GM12878 (cell line): ENCODE measurements around the gene PTPRM. TPM values are rescaled to one million over a fixed set of nuclear protein-coding genes. Genes with fewer than 3 reads are reported as not detected.

ENCODE experiments used
- ATAC-seq: fragments of 200-7000 bp; cut with Tn5 transposase; 3 replicates; pipeline ENCODE4 v1.9.1; 2020; ENCODE audit warnings: mild to moderate bottlenecking, moderate library complexity
- BruUV-seq: library from RNA; stranded (reverse); fragments of 400-500 nt; replicated peaks from 2 replicates; lab custom pipeline; 2021; lab: Mats Ljungman, UMichigan
- CTCF ChIA-PET: fragments of 300-600 bp; sonication (Branson Sonifier 250); formaldehyde crosslinking; extraction: SDS; loops from one replicate; lab custom pipeline; 2021; ENCODE audit warnings: inconsistent platforms; lab: Yijun Ruan, JAX
- POLR2A ChIA-PET: fragments of 350-600 bp; formaldehyde crosslinking; extraction: SDS; loops from one replicate; lab custom pipeline; 2021; ENCODE audit warnings: inconsistent platforms; lab: Charles Lee
- RAD21 ChIA-PET: fragments of 300-600 bp; sonication (Branson Sonifier 250); formaldehyde crosslinking; loops from one replicate; lab custom pipeline; 2023; ENCODE audit warnings: antibody characterized with exemption; ENCODE audit not compliant: unreplicated experiment; lab: Charles Lee
- SMC1A ChIA-PET: fragments of 300-600 bp; sonication (Branson Sonifier 250); formaldehyde crosslinking; loops from one replicate; lab custom pipeline; 2023; ENCODE audit not compliant: unreplicated experiment, uncharacterized antibody; lab: Charles Lee
- DNase-seq: peaks from one replicate; pipeline ENCODE4 v3.0.0-alpha.2; 2011; ENCODE audit warnings: low read depth, low spot score
- FAIRE-seq: peaks from 3 replicates; lab custom pipeline; 2011; peaks lifted over from hg19 to GRCh38; lab: Jason Lieb, UNC
- H2AFZ ChIP-seq: 2 replicates; pipeline ENCODE4 v1.6.0; 2011; ENCODE audit warnings: low read depth, low read length, control low read depth; ENCODE audit not compliant: control insufficient read depth
- H3K27ac ChIP-seq: 2 replicates; pipeline ENCODE4 v1.5.1; 2011; ENCODE audit warnings: control low read depth; ENCODE audit not compliant: control insufficient read depth, insufficient read depth
- H3K27me3 ChIP-seq, 2 experiments: replicated peaks in 1 of 2; 2 replicates each; pipeline versions ENCODE4 v1.6.0 to v1.6.1; 2011; ENCODE audit warnings: low read length in 1 of 2; ENCODE audit not compliant: control insufficient read depth in 2 of 2, insufficient read depth in 2 of 2
- H3K36me3 ChIP-seq, 2 experiments: 2 replicates each; pipeline ENCODE4 v1.5.1; 2011; ENCODE audit warnings: low read length in 1 of 2; ENCODE audit not compliant: control insufficient read depth in 2 of 2, insufficient read depth in 2 of 2
- H3K4me1 ChIP-seq: 2 replicates; pipeline ENCODE4 v1.6.1; 2011; ENCODE audit warnings: mild to moderate bottlenecking, low read length, moderate library complexity, mixed read lengths; ENCODE audit not compliant: control insufficient read depth, insufficient read depth
- H3K4me2 ChIP-seq: 2 replicates; pipeline ENCODE4 v1.6.0; 2011; ENCODE audit warnings: control low read depth; ENCODE audit not compliant: control insufficient read depth, insufficient read depth
- H3K4me3 ChIP-seq: fragments of 200-600 bp; sonication (generic); 2 replicates; pipeline ENCODE4 v1.5.1; 2016
- H3K79me2 ChIP-seq: 2 replicates; pipeline ENCODE4 v1.6.0; 2011; ENCODE audit warnings: low read length; ENCODE audit not compliant: control insufficient read depth, insufficient read depth
- H3K9ac ChIP-seq: 2 replicates; pipeline ENCODE4 v1.8.0; 2011; ENCODE audit warnings: low read length, control low read depth, mixed read lengths; ENCODE audit not compliant: control insufficient read depth, insufficient read depth
- H3K9me3 ChIP-seq: replicated peaks from 3 replicates; pipeline ENCODE4 v1.5.1; 2011; ENCODE audit warnings: mild to moderate bottlenecking, low read length; ENCODE audit not compliant: control insufficient read depth, insufficient read depth
- H4K20me1 ChIP-seq: 2 replicates; pipeline ENCODE4 v1.6.0; 2011; ENCODE audit not compliant: control insufficient read depth, insufficient read depth
- CREB1 ChIP-seq: IDR thresholded peaks from 2 replicates; pipeline ENCODE4 v1.6.1; 2012; ENCODE audit warnings: low read depth, mild to moderate bottlenecking, inconsistent platforms
- FOXK2 ChIP-seq: fragments of 450-650 bp; IDR thresholded peaks from 2 replicates; pipeline ENCODE4 v1.6.1; 2017; ENCODE audit warnings: mild to moderate bottlenecking, moderate library complexity
- NR2C2 ChIP-seq: IDR thresholded peaks from 2 replicates; pipeline ENCODE4 v1.6.1; 2011; ENCODE audit warnings: borderline replicate concordance, low read depth; ENCODE audit not compliant: control insufficient read depth, insufficient read length
- SMARCA5 ChIP-seq: fragments of 450-650 bp; IDR thresholded peaks from 2 replicates; pipeline ENCODE4 v1.6.1; 2017; ENCODE audit warnings: mild to moderate bottlenecking
- SREBF2 ChIP-seq: IDR thresholded peaks from 2 replicates; pipeline ENCODE4 v1.6.1; 2012; ENCODE audit warnings: mild to moderate bottlenecking, low read length
- TAF1 ChIP-seq: IDR thresholded peaks from 2 replicates; pipeline ENCODE4 v1.6.1; 2011; ENCODE audit warnings: mild to moderate bottlenecking, low read depth, low read length, borderline replicate concordance
- ZNF217 ChIP-seq: fragments of 450-650 bp; IDR thresholded peaks from 2 replicates; pipeline ENCODE4 v1.6.1; 2017; ENCODE audit warnings: antibody characterized with exemption, mild to moderate bottlenecking
- ZNF274 ChIP-seq: IDR thresholded peaks from one replicate; pipeline ENCODE4 v1.8.0; 2011; ENCODE audit not compliant: insufficient read length, insufficient read depth
- WGBS: methylation state at CpG from one replicate; pipeline ENCODE4 v1.1.6; 2016; ENCODE audit warnings: low lambda C conversion rate; ENCODE audit not compliant: insufficient replicate concordance, insufficient coverage; ENCODE audit errors: missing lambda C conversion rate; 5-methylcytosine and 5-hydroxymethylcytosine counted together
- in situ Hi-C: fragments of 300-500 bp; cut with MboI; formaldehyde crosslinking; loops from 9 replicates; pipeline ENCODE4 v1.14.3; 2018; ENCODE audit warnings: mixed read lengths
- intact Hi-C: fragments of 100-400 bp; cut with micrococcal nuclease; formaldehyde crosslinking; loops from one replicate; pipeline ENCODE4 v1.14.2; 2022; ENCODE audit not compliant: unreplicated experiment
- polyA plus RNA-seq, 11 experiments: library from polyadenylated mRNA; depleted of rRNA in 4 of 11; unstranded in 6 of 11; stranded (reverse) in 5 of 11; fragments of >200 nt; fragmentation: Nextera tagmentation in 4 of 11; fragmentation: Illumina TruSeq in 1 of 11; extraction: Ambion mirVana in 4 of 11; extraction: Trizol in 1 of 11; gene quantifications; 1 replicate in 1 of 11; 2 replicates in 10 of 11; pipeline versions ENCODE4 v1.2.1 to v1.2.3, GENCODE V29; 2011 to 2016; ENCODE audit warnings: inconsistent platforms in 2 of 11, missing spikeins in 2 of 11, low read depth in 1 of 11
- total RNA-seq, 4 experiments: library from RNA; depleted of rRNA in 3 of 4; stranded (reverse); fragments of >200 nt in 3 of 4; fragmentation: Illumina TruSeq in 1 of 4; extraction: Trizol in 1 of 4; gene quantifications; 2 replicates each; pipeline versions ENCODE4 v1.2.1 to v1.2.3, GENCODE V29; 2013 to 2021
- TF ChIP-seq, protein P1 (sequence below): fragments of 450-650 bp; IDR thresholded peaks from 2 replicates; pipeline ENCODE4 v1.6.1; 2017; ENCODE audit warnings: low read depth, mild to moderate bottlenecking, moderate library complexity
- TF ChIP-seq, protein P2 (sequence below): fragments of 450-650 bp; IDR thresholded peaks from 2 replicates; pipeline ENCODE4 v1.6.1; 2017; ENCODE audit warnings: mild to moderate bottlenecking, moderate library complexity

PTPRM gene
- total and polyA plus RNA-seq, 10 of the 15 experiments (the other 5 are each of a cell fraction or from before 2014, with no cell fraction given), result 0.07 to 22.6 (median 0.60) TPM

DNA sequence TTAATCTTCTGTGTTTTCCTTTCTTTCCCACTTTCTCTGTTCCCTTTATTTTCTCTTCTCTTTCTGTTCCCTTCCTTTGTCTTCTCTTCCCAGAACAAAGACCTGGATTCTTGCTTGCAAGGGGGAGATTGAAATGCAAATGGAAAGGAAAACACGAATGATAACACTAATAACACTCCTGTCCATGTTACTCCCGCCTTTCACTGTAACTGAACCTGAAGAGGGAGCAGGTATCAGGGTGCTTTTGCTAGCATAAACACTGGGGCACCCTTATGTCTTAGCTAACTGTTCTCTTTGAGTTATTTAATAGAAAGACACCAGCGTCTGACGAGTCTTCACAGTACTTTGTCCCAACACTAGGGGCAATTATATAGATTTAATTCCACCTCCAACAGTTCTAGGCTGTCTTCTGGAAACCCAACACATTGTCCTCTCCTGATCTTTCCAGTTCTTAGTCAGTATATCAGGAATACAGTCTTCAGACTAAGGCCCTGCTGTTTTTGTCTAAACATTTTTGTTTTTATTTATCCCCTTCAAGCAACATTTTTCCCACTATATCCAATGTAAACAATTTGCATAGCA, 99.2 kb downstream of the PTPRM start:
- ChIA-PET POLR2A (no interaction called here), RAD21 (no interaction called here), CTCF (no interaction called here), SMC1A (no interaction called here)
- TF ChIP-seq FOXK2 (no peak), ZNF217 (no peak), TAF1 (no peak), SMARCA5 (no peak), NR2C2 (no peak), ZNF274 (no peak), CREB1 (no peak), SREBF2 (no peak)
- TF ChIP-seq, protein P1, sequence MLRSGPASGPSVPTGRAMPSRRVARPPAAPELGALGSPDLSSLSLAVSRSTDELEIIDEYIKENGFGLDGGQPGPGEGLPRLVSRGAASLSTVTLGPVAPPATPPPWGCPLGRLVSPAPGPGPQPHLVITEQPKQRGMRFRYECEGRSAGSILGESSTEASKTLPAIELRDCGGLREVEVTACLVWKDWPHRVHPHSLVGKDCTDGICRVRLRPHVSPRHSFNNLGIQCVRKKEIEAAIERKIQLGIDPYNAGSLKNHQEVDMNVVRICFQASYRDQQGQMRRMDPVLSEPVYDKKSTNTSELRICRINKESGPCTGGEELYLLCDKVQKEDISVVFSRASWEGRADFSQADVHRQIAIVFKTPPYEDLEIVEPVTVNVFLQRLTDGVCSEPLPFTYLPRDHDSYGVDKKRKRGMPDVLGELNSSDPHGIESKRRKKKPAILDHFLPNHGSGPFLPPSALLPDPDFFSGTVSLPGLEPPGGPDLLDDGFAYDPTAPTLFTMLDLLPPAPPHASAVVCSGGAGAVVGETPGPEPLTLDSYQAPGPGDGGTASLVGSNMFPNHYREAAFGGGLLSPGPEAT, result no peak
- TF ChIP-seq, protein P2, sequence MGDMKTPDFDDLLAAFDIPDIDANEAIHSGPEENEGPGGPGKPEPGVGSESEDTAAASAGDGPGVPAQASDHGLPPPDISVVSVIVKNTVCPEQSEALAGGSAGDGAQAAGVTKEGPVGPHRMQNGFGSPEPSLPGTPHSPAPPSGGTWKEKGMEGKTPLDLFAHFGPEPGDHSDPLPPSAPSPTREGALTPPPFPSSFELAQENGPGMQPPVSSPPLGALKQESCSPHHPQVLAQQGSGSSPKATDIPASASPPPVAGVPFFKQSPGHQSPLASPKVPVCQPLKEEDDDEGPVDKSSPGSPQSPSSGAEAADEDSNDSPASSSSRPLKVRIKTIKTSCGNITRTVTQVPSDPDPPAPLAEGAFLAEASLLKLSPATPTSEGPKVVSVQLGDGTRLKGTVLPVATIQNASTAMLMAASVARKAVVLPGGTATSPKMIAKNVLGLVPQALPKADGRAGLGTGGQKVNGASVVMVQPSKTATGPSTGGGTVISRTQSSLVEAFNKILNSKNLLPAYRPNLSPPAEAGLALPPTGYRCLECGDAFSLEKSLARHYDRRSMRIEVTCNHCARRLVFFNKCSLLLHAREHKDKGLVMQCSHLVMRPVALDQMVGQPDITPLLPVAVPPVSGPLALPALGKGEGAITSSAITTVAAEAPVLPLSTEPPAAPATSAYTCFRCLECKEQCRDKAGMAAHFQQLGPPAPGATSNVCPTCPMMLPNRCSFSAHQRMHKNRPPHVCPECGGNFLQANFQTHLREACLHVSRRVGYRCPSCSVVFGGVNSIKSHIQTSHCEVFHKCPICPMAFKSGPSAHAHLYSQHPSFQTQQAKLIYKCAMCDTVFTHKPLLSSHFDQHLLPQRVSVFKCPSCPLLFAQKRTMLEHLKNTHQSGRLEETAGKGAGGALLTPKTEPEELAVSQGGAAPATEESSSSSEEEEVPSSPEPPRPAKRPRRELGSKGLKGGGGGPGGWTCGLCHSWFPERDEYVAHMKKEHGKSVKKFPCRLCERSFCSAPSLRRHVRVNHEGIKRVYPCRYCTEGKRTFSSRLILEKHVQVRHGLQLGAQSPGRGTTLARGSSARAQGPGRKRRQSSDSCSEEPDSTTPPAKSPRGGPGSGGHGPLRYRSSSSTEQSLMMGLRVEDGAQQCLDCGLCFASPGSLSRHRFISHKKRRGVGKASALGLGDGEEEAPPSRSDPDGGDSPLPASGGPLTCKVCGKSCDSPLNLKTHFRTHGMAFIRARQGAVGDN, result no peak
- H3K9me3 ChIP-seq, result no peaks in the 10 kb centered on the region
- H3K27ac ChIP-seq, result no peak overlapping the region
- no peaks in the 10 kb centered on the region for H3K4me1 ChIP-seq
- no peak overlapping the region for H3K4me3 ChIP-seq
- H2AFZ ChIP-seq, result no peak overlapping the region
- no peak; the same call in 2 of the 3 replicates for ATAC-seq
- in situ Hi-C loops, result no loop called here
- FAIRE-seq, result no peak
- no peak overlapping the region for H3K9ac ChIP-seq
- intact Hi-C loops, result no loop called here
- no TSS peak for BruUV-seq
- H3K27me3 ChIP-seq, result no peaks in the 10 kb centered on the region
- no peaks in the 10 kb centered on the region for H3K79me2 ChIP-seq
- no peak overlapping the region for H3K4me2 ChIP-seq
- H3K36me3 ChIP-seq, result no peaks in the 10 kb centered on the region
- DNase-seq, result no peak
- no peaks in the 10 kb centered on the region for H4K20me1 ChIP-seq
- WGBS, result 3% methylated on average over 4 of the region's 4 CpGs
